NCI-H82 treated with DMSO at 0.1 percent for 48 hours (cell line): ENCODE measurements around the gene TMEM223.
"Not testable (repeated sequence)": the region's sequence is repeated elsewhere in the genome, so short reads cannot be mapped to it uniquely, and the experiment has no call there.

Experiments
- DNase-seq: peaks from one replicate; lab custom pipeline; 2025; ENCODE audit not compliant: unreplicated experiment; lab: John Stamatoyannopoulos, UW

Gene TMEM223

DNA sequence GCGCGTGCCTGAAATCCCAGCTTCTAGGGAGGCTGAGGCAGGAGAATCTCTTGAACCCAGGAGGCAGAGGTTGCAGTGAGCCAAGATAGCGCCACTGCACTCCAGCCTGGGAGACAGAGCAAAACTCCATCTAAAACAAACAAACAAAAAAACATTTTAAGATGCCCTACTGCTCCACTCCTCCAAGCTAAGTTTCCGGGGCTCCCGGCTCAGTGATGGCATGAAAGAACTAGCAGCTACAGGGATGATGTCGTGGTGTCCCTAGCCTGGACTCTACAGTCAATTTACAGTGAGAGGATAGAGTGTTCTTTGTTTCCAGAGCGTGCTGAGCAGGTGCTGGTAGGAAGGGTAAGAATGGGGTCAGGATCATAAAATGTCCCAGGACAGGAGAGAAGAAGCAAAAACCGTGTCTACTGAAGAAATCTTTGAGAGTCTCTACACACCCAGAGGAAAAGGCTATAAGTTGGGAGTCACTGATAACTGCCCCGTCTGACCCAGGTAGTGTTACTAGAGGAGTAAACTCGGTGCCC, 36.7 kb downstream of the TMEM223 start:
- no peak for DNase-seq

DNA sequence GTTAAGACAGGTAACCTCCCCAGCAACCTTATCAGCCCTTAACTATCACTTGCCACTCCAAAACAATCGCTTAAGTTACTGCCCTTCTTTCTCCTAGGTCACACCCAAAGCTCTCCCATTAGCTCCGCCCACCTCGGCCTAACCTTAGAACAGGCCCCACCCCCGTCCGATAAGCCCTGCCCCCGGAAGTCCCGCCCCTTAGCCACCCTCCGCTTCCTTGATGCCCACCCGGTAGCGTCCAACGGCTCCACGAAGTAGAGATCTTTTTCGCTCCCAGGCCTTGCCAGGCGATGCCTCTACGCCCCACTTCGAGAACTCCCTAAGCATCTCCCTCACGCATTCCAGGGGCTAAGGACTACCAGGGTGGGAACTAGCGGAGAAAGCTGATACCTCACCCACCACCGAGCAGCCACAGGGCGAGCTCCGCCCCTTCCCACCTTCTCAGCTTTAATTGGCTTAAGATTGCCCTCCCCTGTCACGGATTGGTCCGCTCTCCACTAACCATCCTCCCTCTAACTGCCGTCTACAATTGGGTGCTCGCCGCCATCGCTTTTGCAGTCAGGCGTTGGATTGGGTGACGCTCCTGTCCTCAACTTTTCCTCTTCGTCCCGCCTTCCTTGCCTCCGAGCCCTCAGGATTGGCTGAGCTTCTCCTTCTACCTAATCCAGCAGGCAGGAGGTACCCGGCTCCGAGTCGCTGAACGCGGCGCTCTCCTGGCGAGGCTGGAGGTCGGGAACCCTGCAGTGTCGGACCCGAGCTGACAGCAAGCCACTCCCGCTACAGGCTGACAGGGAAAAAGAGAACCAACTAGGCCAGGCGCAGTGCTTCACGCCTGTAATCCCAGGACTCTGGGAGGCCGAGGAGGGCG, 37.8 kb downstream of the TMEM223 start, which contains the start of gene ZBTB3:
Gene ZBTB3, minus strand, starts transcription at position 425 of the 868 bp plus-strand sequence. CDS start 496 bp downstream, outside the sequence.
- peak; percentile 98 for DNase-seq

DNA sequence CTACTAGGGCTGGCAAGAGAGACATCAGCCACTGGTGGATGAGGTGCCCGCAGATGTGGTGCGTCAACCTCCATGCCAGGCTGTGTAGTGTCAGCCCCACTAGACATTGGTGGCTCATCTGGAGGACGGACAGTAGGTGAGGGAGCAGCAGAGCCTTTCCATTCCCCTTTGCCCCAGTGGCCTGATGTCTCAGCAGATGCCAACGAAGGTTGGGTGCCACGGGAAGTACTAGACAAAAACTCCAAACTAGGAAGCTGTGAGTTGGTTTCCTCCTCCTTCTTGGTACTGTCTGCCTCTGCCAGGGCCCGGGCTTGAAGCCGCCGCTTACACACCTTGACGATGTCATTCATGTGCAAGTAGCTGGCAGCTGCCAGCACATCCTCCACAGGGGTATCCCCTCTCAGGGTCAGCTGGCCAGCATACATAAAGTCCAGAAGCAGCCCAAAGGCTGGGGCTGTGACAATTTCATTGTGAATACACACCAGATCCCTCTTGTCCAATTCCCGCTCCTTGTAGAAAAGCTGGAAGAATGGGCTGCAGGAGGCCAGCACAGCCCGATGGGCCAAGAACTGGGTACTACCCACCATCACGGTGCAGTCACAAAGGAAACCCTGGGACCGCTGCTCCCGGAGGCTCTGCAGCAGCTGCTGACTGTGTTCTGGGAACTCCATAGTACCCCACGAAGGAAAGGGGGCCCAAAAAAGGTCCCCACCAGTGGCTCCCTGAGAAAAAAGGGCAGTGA, 38.6 kb downstream of the TMEM223 start:
- no peak for DNase-seq

DNA sequence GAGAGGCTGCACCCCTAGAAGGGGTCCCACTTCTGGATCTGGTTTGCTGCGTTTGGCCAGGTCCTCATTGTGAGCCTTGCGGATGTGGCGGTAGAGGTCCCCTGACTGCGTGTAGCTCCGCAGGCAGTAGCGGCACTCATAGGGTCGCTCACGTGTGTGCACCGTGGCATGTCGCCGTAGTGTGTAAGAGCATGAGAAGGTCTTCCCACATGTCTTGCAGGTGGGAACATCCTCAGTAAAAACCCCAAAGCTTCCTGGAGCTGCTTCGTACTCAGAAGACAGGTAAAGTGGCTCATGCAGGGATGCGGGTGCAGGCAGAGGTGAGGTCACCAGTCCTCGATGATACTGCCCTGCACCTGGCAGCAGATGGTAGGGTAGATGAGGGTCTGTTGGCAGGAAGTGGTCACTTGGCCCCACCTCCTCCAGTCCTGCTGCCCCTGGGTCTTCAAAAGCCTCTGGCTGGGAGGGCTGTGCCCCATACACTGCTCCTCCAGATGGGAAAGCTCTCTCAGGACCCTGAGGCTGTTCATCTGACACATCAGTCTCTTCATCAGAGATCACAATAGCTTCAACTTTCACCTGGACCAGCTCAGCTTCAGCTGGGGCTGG, 39.5 kb downstream of the TMEM223 start:
- DNase-seq, result no peak

DNA sequence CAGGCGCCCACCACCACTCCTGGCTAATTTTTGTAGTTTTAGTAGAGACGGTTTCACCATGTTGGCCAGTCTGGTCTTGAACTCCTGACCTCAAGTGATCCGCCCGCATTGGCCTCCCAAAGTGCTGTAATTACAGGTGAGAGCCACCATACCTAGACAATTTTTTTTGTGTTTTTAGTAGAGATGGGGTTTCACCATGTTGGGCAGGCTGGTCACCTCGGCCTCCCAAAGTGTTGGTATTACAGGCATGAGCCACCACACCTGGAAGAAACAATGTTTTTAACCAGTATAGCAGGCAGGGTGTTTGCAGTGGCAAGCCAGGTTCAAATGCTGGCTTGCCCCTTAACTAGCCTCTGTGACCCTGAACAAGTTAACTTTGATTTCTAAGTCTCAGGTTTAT, 41.9 kb downstream of the TMEM223 start:
- not testable (repeated sequence) for DNase-seq

DNA sequence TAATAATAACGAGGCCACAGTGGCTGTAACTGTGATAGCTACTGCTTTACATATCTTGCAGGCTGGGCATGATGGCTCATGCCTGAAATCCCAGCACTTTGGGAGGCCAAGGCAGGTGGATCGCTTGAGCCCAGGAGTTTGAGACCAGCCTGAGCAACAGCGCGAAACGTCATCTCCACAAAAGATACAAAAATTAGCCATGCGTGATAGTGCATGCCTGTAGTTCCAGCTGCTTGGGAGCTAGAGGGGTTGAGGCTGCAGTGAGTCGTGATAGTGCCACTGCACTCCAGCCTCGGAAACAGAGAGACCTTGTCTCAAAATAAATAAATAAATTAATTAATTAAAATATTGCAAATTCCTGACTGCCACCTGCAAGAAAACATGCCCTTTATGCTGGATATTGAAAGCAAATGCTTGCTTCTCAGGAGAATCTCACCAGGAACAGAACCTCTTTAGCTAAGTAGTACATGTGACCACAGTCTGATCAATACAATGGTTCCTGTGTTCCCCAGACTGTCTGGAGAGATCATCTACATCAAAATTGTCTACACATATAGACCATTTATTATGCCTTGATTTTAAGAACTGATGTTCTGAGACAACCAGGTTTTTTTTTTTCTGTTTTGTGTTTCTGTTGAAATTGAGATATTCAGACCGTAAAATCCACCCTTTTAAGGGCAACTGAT, 44.2 kb downstream of the TMEM223 start:
- no peak for DNase-seq
